ACC112 (cell line): ENCODE measurements around the gene RABGEF1.
"Not testable (repeated sequence)": the region's sequence is repeated elsewhere in the genome, so short reads cannot be mapped to it uniquely, and the experiment has no call there.

Source experiments
- H2AFZ ChIP-seq: fragments of 200-600 bp; sonication (generic); one replicate; pipeline ENCODE4 v1.6.0; 2017; ENCODE audit warnings: antibody characterized with exemption, low read length; ENCODE audit not compliant: unreplicated experiment
- H3K27ac ChIP-seq: fragments of 200-600 bp; sonication (generic); 2 replicates; pipeline ENCODE4 v1.5.1; 2014; ENCODE audit warnings: low read depth, mild to moderate bottlenecking, antibody characterized with exemption, low read length, moderate library complexity
- H3K27me3 ChIP-seq: fragments of 200-600 bp; sonication (generic); 2 replicates; pipeline ENCODE4 v1.6.1; 2014; ENCODE audit warnings: mild to moderate bottlenecking, antibody characterized with exemption, low read length, moderate library complexity, mixed read lengths; ENCODE audit not compliant: insufficient read depth
- H3K36me3 ChIP-seq: fragments of 200-600 bp; sonication (generic); 2 replicates; pipeline ENCODE4 v1.6.1; 2016; ENCODE audit warnings: mild to moderate bottlenecking, antibody characterized with exemption, low read length, moderate library complexity, mixed read lengths; ENCODE audit not compliant: insufficient read depth
- H3K4me1 ChIP-seq: fragments of 200-600 bp; sonication (generic); one replicate; pipeline ENCODE4 v1.6.1; 2016; ENCODE audit warnings: low read length, mixed read lengths; ENCODE audit not compliant: insufficient read depth, unreplicated experiment, control insufficient read depth
- H3K4me3 ChIP-seq: fragments of 200-600 bp; sonication (generic); 2 replicates; pipeline ENCODE4 v1.5.1; 2014; ENCODE audit warnings: mild to moderate bottlenecking, low read depth, low read length
- H3K79me2 ChIP-seq: fragments of 200-600 bp; sonication (generic); one replicate; pipeline ENCODE4 v1.6.0; 2016; ENCODE audit warnings: low read length; ENCODE audit not compliant: control insufficient read depth, unreplicated experiment, insufficient read depth

RABGEF1 gene

DNA sequence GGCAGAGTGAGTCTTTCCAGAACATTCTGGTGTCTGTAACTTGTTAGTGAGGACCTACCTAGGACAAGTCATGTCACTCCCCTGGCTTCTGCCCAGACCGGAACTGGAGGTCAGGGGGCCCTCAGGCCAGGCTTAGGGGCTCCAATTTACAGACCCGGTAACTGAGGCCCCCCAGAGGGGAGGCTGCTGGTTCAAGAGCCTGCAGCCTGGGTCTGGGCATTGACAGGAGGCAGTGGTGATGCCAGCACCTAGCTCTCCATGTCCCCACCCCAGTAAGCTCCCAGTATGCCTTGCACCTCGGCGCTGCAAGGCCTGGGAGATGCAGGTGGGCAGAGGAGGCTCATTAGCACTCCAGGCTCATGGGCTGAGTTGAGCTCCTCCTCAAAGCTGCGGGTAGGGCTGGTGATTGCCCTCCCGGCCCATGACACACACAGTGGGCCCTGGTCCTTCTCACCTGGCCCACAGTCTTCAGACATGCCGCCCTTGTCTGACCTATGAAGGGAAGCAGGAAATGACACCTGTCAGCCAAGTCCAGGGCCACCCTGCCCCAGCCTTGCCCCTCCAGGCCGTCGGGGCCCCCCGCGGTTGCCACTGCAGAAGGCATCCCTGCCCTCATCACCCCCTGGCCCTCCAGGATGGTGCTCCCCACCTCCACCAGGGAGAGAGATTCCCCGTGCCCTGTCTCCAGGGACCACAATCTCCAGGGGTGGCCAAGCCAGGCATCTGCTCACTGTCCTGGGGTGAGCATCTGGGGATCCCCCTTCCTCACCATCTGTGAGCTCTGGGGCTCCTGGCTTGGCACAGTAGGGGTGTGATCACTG lies 92.2 kb downstream of the RABGEF1 start:
- Histone ChIP-seq H3K36me3 (no peaks in the 10 kb centered on the region), H3K4me3 (no peak overlapping the region), H3K4me1 (no peaks in the 10 kb centered on the region), H3K27ac (no peak overlapping the region), H3K79me2 (no peaks in the 10 kb centered on the region), H2AFZ (no peak overlapping the region), H3K27me3 (no peaks in the 10 kb centered on the region)

DNA sequence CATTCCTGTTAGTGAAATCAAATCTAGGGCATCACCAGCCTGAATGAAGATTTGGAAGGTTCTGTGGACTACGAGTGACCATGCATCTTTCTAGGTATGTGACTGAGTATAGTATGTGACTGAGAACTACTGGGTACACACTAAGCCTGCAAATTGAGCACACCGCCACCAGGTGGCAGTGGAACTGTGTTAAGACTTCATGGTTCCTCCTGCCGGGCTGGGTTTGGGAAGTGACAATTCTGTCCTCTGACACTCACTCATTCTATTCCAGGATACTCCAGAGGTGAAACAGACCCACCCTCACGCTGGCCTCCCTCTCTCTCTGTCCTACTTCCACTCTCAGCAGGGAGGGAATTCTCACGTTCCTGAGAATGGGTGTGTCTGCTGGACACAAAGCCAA lies 96.5 kb downstream of the RABGEF1 start:
- Histone ChIP-seq H2AFZ (no peak overlapping the region), H3K27ac (no peak overlapping the region)

DNA sequence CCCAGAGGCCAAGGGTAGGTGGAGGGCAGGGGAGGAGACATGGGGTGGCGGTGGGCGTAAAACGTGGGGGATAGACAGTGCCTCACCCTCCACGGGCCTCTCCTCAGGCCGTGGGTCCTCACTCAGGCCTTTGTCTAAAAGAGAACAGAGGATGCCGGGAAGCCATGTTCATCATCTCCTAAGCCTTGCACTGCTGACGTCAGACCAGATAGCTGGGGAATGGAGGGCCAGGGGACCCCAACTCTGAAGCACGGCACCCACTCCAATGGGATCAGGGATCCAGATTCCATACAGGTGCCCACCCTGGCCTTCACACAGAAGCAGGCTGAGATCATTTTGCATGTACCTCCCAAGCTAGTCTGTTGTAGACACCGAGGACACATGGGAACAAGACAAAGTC lies 97.1 kb downstream of the RABGEF1 start:
- Histone ChIP-seq H3K27me3 (no peaks in the 10 kb centered on the region), H3K27ac (no peak overlapping the region), H3K4me1 (no peaks in the 10 kb centered on the region), H3K36me3 (no peaks in the 10 kb centered on the region), H3K79me2 (no peaks in the 10 kb centered on the region), H2AFZ (no peak overlapping the region), H3K4me3 (no peak overlapping the region)

More for the DNA sequence above, 96.5 kb downstream of the RABGEF1 start:
- no peaks in the 10 kb centered on the region for H3K27me3 ChIP-seq
- no peaks in the 10 kb centered on the region for H3K36me3 ChIP-seq
- H3K79me2 ChIP-seq = no peaks in the 10 kb centered on the region
- no peaks in the 10 kb centered on the region for H3K4me1 ChIP-seq
- no peak overlapping the region for H3K4me3 ChIP-seq

DNA sequence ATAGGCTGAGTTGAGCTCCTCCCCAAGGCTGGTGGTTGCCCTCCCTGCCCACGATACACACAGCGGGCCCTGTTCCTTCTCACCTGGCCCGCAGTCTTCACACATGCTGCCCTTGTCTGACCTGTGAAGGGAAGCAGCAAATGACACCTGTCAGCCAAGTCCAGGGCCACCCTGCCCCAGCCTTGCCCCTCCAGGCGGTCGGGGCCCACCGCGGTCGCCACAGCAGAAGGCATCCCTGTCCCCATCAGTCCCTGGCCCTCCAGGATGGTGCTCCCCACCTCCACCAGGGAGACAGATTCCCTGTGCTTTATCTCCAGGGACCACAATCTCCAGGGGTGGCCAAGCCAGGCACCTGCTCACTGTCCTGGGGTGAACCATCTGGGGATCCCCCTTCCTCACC lies 99.3 kb downstream of the RABGEF1 start:
- Histone ChIP-seq H3K79me2 (no peaks in the 10 kb centered on the region), H3K27me3 (no peaks in the 10 kb centered on the region), H2AFZ (no peak overlapping the region), H3K36me3 (no peaks in the 10 kb centered on the region), H3K27ac (no peak overlapping the region), H3K4me1 (peaks cover 5% of the 10 kb centered on the region), H3K4me3 (no peak overlapping the region)

DNA sequence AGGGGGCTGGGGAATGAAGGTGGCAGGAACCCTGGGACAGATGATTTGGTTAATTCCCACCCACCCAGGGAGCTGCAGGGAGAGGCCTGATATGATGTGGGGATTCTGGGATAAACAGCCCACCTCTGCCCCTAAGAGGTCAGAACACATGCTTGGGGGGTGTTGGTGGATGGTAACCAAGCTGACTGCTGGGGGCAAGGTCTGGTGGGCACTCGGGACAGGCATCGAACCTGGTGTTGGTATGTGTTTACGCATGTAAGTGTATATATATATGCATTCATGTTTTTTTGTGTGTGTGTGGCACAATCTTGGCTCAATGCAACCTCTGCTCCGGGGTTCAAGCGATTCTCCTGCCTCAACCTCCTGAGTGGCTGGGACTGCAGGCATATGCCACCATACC lies 99.8 kb downstream of the RABGEF1 start:
- Histone ChIP-seq H2AFZ (no peak overlapping the region), H3K4me3 (no peak overlapping the region), H3K27ac (no peak overlapping the region), H3K36me3 (no peaks in the 10 kb centered on the region), H3K4me1 (peaks cover 5% of the 10 kb centered on the region), H3K79me2 (peaks cover 1% of the 10 kb centered on the region), H3K27me3 (no peaks in the 10 kb centered on the region)

DNA sequence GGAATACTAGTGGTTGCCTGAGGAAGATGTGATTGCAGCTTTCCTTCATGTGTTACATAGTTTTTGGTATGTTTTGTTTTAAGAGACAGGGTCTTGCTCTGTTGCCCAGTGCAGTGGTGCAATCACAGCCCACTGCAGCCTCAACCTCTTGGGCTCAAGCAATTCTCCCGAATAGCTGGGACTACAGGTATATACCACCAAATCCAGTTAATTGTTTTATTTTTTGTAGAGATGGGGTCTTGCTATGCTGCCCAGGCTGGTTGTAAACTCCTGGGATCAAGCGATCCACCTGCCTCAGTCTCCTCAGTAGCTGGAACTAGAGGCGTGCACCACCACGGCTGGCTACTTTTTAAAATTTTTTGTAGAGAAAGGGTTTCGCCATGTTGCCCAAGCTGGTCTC lies 101.4 kb downstream of the RABGEF1 start:
- no peak overlapping the region for H2AFZ ChIP-seq

DNA sequence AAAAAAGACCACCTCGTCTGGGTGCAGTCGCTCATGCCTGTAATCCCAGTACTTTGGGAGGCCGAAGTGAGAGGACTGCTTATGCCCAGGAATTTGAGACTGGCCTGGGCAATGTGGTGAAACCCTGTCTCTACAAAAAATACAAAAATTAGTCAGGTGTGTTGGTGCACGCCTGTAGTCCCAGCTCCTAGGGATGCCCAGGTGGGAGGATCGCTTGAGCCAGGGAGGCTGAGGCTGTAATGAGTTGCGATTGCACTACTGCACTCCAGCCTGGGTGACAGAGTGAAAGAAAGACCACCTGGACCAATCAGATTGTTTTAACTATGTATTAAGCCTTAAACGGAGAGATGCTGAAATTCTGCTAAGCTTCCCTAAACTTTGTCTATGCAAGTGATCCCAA lies 103.0 kb downstream of the RABGEF1 start:
- not testable (repeated sequence) for H3K27me3 ChIP-seq, H3K36me3 ChIP-seq, H2AFZ ChIP-seq, H3K27ac ChIP-seq, H3K79me2 ChIP-seq
- H3K4me1 ChIP-seq = peaks cover 23% of the 10 kb centered on the region
- H3K4me3 ChIP-seq = peak overlapping the region; percentile 82

More for the DNA sequence above, 101.4 kb downstream of the RABGEF1 start:
- Histone ChIP-seq H3K27me3 (no peaks in the 10 kb centered on the region), H3K36me3 (no peaks in the 10 kb centered on the region), H3K27ac (no peak overlapping the region), H3K79me2 (peaks cover 4% of the 10 kb centered on the region), H3K4me1 (peaks cover 12% of the 10 kb centered on the region), H3K4me3 (no peak overlapping the region)

DNA sequence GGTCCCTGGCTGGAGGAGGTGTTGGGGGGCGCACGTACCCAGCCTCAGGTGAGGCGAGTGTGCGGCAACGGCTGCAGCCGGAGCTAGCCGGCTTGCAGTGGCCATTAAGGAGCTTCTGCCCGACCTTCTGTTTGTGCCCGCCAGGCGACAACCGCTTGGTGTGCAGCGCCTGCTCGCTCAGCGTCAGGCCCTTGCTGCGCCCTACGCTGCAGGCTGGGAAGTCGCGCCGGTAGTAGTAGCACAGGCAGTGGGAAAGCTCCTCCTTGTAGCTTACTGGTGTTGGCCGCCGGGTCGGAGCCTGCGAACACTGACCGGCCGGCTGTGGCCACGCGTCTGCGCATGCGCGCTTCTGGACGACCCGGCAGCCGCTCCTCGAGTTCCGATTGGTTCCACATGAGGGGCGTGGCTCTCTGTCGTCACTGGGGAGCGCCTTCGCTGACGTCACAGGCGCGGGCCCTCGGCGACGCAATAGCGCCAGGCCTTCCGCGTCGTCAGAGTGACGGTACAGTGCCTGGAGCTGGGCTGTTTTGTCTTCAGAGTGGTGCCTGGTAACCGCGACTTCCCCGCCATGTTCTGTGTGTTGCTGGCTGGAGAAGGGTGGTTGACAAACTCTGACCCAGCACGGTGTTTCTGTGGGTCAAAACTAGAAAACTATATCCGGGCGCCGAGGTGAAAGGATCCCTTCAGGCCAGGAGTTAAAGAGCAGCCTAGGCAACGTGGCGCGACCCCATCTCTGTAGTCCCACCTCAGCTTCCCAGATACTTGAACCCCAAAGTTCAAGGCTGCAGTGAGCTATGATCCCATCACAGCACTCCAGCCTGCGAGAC lies 104.2 kb downstream of the RABGEF1 start:
- Histone ChIP-seq H3K4me1 (peaks cover 25% of the 10 kb centered on the region), H2AFZ (peak overlapping the region; percentile 84)

DNA sequence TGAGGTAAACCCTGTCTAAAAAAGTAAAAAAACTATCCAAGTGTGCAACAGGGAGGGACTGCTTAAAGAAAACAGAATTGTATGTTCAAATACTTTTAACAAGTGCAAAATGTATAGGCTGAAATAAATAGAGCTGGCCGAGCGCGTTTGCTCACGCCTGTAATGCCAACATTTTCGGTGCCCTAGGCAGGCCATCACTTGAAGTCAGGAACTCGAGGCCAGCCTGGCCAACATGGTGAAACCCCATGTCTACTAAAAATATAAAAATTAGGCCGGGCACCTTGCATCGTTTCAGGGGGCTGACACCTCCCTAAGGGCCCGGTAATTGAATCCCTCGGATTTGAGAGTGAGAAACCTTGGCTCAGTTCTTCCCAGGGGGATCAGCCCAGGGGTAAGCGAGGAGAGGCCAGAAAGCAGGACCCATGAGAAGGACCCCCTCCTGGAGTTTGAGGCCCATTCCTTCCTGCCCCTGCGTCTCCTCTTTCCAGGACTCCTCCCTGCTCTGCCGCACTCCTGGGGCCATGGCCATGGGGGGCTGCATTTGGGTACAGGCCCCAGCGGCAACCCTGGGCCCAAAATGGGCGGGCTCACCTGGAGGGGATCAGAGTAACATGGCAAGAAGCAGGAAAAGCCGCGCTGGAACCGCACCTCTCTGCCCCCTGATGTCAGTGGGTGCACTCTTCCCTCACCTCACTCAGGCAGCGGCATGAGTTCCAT lies 105.0 kb downstream of the RABGEF1 start:
- Histone ChIP-seq H3K79me2 (peaks cover 4% of the 10 kb centered on the region), H2AFZ (peak overlapping the region; percentile 30), H3K27me3 (no peaks in the 10 kb centered on the region), H3K4me1 (peaks cover 25% of the 10 kb centered on the region), H3K27ac (peak overlapping the region; percentile 87), H3K36me3 (no peaks in the 10 kb centered on the region), H3K4me3 (peak overlapping the region; percentile 82)

More for the DNA sequence above, 104.2 kb downstream of the RABGEF1 start:
- Histone ChIP-seq H3K36me3 (no peaks in the 10 kb centered on the region), H3K4me3 (peak overlapping the region; percentile 82), H3K27me3 (no peaks in the 10 kb centered on the region), H3K27ac (peak overlapping the region; percentile 87), H3K79me2 (peaks cover 4% of the 10 kb centered on the region)

DNA sequence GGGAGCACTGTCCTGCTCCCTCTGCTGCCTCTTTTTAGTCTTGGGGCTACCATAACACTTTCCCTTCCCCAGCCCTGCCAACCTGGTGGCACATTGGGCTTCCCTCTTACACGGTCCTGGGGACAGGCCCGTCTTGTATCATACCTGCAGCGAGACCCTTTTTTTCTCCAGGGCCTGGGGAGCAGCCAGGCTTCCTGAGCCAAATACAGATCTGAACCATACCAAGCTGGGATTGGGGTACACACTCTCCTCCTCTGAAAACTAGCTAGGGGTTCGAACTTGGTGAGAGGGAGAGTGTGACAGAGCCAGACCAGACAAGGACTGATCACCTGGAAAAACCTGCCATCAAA lies 105.5 kb downstream of the RABGEF1 start:
- Histone ChIP-seq H3K4me3 (peak overlapping the region; percentile 82; the same call in 1 of the 2 replicates), H3K4me1 (peaks cover 25% of the 10 kb centered on the region)
- not testable (repeated sequence) for H3K79me2 ChIP-seq, H2AFZ ChIP-seq, H3K27ac ChIP-seq, H3K36me3 ChIP-seq, H3K27me3 ChIP-seq
